Mesenteric fat pad (tissue), 1 donor: Measurements from ENCODE around the gene ELMO2. TPM values are rescaled to one million over a fixed set of nuclear protein-coding genes. Genes with fewer than 3 reads are reported as not detected.

Experiments used
- DNase-seq: peaks from one replicate; pipeline ENCODE4 v3.0.0-alpha.2; 2020; ENCODE audit warnings: low spot score
- total RNA-seq: library from RNA; stranded (reverse); fragmentation: NEBNext Ultra II Directional; extraction: Animal tissue kit (Norgen Biotek cat#: 25700); gene quantifications from one replicate; pipeline ENCODE4 v1.2.1, GENCODE V29; 2021
- donor health status: DM: yes; HTN: yes; CAD: no.

The ELMO2 gene
- total RNA-seq, 1 donor from 2014 or later = 62.1 TPM

DNA sequence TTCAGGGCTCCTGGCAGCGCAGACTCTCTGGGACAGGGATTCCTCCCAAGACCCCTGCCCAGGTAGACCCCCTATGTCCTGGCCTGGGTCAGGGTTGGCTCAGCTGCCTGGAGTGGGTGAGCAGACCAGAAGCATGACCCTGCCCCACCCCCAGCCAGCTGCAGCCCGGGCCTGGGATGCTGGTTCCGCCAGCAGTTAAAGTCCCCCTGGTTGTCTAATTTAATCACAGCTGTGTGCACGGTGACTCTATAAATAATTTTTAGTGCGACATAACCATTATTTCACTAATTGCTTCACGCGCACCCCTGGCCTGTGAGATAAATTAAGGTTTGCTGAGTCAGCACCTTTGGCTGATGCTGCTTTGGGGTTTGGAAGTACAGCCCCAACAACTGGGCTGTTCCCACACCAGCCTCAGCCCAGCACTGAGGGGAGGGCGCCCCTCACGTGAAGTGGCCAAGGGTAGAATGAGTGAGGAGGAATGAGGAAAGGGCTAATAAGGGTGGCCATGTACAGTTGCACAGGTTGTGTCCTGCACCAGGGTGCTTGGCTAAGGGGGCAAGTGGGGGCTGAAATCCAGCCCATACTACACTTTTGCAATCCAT lies 72.0 kb downstream of the ELMO2 start:
- no peak for DNase-seq

DNA sequence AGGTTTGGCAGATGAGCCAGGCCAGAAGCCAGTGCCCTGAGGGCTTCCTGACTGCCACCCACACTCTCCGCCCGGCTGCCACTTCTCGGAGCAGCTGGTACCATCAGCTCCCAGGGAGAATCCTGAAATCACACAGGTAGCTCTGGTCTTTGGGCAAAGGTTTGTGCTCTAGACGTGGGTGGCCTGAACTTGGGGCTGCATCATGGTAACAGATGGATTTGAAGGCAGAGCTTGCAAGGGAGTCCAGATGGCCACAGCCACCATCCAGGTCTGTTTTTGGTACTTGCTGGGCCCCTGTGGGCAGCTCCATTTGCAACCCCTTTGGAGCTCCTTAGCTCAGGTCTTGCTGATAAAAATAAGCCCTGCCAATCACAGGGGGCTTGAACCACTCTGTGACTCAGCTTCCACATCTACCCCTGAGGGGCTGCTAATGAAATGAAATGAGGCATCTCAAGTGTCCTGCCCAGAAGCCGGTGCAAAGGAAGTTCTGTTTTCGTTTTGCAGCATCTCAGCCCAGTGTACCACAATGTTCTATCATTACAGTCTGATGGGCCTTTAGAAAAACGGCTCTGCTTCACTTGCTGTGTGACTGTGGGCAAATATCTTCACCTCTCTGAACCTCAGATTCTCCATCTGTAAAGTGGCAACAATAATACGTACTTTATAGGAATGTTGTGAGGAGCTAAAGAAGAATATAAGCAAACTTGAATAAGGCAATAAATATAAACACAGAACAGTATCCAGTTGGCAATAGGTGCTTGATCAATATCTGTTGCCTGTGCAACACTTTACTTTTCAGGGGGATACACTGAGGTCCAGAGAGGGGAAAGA lies 73.0 kb downstream of the ELMO2 start:
- no peak for DNase-seq

DNA sequence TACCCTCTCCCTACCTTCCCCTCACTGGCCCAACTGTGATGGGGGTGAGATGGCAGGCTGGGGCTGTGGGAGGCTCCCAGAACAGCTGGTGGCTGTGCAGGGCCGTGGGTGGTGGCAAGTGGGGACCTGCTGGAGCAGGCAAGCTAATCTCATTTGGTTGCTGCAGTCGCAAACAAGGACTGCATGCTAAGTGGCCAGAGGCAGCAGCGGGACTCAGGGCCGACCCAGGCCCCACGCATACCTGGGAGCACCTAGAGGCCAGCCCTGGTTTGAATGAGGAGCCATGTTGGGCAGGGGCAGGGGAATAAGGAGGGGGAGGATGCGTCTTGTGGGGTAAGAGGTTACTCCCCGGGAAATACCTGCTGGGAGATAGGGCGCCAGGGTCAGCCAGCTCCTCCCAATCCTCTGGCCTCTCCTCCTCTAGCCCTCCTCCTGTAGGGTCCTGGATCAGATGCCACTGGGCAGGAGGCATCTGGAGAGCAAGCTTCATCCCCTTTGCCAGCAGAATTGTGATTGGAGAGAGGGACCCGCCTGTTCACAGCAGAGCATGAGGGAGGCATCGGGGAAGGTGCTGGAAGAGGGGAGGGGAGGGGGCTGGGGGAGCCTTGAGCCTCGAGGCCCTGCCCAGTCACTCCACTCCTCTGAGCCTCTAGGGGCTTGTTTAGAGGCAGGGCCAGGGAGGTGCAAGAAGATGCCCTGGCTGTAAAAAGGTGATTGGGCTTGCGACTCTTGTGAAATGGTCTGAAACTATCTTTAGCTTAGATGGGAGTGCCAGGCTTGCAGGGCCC lies 73.8 kb downstream of the ELMO2 start:
- no peak for DNase-seq

DNA sequence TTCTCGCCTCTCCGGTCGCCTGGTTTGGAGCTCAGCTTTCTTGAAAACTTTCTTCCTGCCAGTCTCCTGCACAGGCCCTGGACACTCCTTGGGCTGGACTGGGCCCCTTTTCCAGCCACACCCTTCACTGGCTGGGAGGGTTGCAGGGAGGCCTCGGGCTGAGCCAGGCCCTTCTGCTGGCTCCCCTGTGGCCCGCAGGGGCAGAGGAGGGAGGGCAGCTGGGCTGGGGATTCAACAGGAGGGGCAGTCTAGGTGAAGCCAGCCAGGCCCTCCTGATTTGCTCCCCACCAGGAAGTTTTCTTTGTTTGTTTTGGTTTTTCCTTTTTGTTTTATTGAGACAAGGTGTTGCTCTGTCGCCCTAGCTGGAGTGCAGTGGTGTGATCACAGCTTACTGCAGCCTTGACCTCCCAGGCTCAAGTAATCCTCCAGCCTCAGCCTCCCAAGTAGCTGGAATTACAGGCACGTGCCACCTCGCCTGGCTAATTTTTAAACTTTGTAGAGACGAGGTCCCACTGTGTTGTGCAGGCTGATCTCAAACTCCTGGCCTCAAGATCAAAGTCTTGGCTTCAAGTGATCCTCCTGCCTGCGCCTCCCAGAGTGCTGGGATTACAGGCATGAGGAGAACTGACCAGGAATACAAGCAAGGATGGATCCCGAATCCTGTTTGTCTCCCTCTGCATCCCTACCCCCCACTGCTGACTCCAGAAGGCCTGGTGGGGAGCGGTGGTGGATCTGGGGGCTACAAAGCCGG lies 74.6 kb downstream of the ELMO2 start:
- DNase-seq = no peak

DNA sequence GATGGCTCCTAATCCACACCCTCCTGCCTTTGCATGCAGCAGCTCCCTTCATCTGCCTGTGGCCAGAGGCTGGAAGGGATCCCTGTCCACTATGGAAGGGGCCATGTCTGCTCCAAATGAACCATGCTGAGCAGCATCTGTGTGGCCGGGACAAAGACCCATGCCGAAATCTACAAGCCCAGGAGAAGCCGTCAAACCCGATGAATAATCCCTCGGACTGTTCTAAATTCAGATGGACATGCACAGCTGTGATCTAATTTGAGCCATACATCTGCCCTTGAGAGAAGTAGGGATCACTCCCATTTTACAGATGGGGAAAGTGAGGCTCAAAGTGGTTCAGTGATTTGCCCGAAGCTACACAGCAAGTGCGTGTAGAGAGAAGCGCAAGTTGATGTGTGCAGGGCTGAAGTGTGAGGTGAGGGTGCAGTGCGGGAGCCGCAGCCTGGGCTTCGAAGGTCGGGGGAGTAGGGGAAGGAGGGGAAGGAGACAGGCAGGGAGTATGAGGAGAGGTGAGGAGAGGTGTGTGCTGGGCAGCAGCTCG lies 75.5 kb downstream of the ELMO2 start:
- DNase-seq = no peak

DNA sequence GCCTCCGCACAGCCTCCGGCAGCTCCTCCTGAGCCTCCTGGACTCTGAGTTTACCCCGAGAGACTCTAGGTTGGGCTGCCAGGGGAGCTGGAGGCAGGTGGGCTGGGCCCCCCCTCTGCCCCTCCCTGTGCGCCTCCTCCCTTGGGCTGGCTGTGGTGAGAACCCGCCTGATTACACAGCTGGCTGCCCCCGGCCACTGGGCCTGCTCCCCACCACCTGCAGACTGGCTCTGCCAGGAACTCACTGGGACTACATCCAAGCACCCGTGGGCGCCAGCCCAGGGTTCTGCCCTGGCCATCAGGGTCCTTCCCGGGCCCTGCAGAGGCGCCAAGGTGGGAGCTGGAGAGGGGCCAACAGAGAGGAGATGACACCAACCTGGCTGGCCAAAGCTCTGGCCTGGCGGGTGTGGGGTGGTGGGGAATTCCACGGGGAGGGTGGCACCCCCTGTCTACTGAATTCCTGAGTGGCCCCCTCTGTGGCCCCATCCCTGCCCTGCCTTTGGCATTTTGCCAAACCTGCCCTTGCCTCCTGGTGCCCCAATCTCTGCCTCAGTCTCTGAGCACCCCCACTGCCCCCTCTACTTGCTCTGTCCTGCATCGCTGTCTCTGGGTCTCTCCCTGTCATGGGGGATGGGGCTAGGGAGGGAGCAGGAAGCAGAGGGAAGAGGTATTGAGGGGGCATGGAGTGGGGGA lies 76.2 kb downstream of the ELMO2 start:
- no peak for DNase-seq

DNA sequence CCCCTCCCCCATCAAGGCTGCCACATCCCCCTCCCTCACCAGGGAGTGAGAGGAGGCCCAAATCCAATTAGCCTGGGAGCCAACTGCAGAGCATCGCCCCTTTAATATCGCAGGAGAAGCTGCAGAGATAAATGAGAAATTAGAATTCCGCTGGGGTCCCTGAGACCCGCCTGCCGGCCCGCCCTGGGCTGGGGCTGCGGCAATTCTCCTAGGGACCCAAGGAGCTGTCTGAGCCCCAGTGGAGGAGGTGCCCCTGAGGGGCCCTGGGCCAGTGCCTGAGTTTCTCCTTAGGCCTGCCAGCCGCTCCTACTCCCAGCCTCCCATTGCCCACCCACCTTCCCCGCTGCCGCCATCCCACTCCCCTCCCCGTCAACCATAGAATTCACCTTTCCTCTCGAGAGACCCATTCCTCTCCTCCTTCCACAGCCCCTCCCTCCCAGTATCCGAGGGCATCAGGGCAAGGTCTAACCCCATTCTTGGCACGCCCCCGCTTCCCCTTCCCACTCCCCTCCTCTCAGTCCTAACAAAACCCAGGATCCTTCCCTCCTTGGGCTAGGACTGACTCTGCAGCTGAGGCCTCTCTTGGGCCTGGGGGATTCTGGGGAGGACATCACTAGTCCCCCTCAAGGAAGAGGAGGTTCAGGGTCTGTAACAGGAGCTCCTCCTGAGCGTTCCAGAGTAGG lies 78.1 kb downstream of the ELMO2 start:
- no peak for DNase-seq

DNA sequence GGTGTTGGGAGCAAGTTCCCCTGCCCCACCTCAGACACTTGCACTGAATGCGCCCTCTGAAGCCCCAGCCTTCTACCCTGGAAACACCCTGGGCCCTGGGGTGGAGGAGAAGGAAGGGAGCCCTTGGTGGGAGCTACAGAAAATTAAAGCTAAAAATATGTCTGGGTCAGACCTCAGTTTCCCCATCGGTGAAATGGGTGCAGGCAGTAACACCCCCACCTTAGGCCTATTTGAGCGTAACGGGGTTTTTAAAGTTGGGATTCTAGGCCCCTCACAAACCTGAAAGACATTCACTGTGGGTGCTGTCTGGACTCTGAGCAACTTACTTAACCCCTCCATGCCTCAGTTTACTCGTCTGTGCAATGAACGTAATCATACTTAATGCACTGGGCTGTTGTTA lies 78.9 kb downstream of the ELMO2 start:
- no peak for DNase-seq

DNA sequence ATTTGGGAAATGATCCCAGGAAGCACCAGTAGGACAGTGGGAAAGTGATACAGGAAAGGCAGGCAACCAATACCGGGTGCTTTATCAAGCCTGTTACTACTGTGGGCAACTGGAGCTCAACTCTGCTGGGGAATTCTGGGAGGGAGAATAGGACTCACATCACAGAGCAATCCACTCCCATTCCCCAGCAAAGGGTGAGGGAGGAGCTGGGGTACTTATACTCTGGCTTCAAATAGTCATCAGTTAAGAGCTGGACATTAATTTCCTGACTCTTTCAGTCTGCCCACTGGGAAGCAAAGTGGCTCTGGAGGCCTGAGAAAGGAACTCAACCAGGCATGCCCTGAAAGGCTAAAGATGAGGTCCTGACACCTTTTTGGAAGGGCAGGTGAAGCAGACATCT lies 80.6 kb downstream of the ELMO2 start:
- DNase-seq = no peak

DNA sequence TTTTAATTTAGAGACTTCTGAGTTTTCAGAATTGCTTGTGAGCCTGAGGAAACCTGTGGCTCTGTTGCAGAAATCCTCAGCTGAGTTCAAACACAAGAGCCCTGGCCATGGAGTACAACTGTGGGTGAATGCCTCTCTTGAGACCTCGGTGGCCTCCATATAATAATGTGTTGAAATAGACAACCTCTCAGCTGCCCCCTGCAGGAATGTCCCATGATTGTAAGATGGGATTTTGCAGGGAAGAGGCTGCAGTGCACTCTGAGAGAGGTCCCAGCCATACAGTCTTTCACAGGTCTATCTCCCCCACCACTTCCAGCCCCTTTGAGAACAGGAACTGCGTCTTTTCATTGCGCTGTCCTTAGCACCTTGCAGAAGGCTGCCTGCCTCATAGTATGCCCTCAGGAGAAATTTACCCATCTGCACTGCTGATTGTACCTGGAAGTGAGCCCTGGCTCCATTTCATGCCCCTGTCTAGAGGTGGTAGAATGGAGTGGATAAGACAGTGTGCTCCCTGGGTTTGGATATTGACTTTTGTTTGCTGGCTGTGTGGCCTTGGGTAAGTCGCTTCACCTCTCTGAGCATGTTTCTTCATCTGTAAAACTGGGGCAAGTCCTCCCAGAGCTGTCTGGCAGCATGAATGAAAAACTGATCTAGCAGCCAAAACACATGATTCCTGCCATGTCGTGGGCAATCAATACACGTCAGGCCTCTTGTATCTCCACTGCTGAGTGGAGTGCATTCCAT lies 81.3 kb downstream of the ELMO2 start:
- no peak for DNase-seq

DNA sequence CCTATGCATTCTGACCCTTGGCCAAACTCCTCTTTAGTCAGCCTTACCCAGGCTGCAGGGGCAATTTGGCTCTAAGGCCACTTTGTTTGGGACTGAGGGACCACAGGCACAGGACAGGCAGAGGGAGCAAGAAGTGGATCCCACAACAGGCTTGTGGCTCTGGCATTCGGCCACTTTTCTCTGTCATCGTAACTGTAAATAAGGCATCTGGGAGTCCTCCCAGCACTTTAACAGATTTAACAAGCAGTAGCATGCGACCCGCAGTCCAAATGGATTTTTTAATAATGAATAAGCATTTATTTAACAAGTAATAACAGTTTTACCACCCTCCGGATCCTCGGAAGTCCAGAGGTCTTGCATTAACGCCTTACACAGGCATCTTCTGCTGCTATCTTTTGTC lies 82.0 kb downstream of the ELMO2 start:
- DNase-seq = no peak

DNA sequence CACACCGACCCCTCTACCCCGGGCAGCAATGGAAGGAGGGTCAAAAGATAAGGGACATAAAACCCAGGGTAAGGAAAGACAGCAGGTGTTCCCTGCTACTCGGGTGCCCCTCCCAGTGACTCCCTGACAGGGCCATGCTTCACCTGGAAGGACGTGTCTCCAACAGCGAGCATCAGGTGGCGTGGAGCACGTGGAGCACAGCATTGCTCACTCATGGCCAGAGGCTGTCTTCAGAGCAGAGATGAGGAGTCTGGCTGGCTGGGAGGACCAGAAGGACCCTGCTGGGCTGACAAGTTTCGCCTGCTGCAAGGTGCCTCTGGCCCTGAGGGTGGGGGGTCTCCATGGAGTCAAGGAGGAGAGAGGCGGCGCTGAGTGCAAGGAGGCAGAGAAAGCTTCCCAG lies 82.9 kb downstream of the ELMO2 start:
- no peak for DNase-seq

DNA sequence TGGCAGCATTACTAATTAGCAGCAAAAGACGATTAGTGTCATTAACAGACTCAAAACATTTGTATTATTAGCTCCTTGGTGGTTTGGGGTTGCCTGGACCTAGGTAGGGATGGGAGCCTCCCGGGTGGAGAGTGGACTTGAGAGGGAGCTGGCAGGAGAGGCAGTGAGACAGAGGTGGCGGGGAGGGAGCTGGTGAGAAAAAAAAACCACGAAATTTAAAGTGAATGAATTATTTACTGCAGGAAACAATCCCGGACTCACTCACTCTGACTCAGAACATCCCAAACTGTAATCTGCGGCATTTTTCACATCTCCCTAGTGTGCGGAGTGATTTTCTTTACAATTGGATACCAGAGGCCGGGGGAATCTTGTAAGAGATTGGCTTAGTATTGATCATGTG lies 83.8 kb downstream of the ELMO2 start:
- DNase-seq = no peak

DNA sequence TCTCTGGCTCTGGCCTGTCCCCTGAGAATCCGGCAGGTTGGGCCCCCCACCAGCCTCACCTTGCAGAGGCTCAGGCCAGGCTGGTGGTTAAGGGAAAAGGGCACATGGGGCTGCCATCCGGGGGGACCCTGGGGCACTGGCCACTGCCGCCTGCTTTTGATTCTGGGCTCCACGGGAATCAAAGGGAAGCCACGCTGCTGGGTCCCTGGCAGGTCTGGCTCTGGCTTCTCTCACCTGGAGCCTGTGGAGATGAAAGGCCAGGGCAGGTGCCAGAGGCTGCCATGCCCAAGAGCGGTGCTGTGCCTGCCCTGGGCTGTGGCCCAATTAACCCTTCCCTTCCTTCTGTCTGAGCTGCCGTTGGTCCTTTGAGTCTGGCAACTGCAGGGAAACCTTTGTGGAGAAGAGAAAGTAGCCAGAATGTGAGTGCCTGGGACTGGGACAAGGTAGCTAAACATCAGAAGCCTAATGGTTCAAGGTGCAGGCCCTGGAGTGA lies 88.7 kb downstream of the ELMO2 start:
- DNase-seq = no peak

DNA sequence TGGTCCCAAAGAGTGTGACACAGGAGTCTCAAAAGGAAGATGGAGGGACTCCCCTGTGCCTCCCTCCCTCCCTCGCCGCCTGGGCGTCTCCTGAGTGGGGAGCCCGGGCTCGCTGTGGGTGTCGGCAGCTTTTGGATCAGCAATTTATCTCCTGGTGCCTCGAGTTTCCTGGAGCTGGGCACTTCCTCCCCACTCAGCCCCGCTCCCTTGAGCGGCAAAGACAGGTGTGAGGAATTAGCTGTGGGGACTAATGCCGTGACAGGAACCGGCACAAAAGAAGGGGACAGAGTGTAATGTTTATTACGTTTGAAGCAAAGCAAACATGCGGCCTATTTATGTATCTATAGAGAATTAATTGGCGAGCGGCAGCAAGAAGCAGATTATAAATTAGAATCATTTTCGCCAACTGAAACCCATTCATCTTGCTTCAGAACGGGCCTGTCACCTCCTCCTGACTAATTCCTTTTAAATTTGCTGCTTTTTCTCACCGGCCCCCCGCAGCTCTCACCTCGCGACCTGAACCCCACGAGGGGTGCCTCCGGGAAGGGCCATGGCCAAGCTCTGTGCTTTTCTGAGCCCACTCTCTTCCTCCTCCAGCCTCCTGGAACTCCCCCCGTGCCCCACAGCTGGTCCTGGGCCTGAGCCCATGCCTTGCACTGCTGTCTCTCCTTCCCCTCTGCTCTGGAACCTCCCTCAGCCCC lies 89.3 kb downstream of the ELMO2 start:
- no peak for DNase-seq
